WTC11 (cell line): Measurements from ENCODE around the gene CFAP221. TPM values are rescaled to one million over a fixed set of nuclear protein-coding genes. Genes with fewer than 3 reads are reported as not detected.

Source experiments
- ATAC-seq: fragments of 200-7000 bp; cut with Tn5 transposase; 2 replicates; pipeline ENCODE4 v1.10.0; 2021; ENCODE audit warnings: mild to moderate bottlenecking, moderate library complexity
- CTCF ChIA-PET: fragments of 300-600 bp; sonication (Branson Sonifier 250); formaldehyde crosslinking; loops from one replicate; lab custom pipeline; 2021; ENCODE audit warnings: antibody characterized with exemption; lab: Charles Lee
- POLR2A ChIA-PET: fragments of 350-600 bp; sonication (Branson Sonifier 250); formaldehyde crosslinking; loops from one replicate; lab custom pipeline; 2021; ENCODE audit warnings: antibody characterized with exemption; lab: Charles Lee
- DNase-seq: peaks from one replicate; pipeline ENCODE4 v3.0.0; 2021; ENCODE audit warnings: low spot score
- H3K27ac Mint-ChIP-seq: 2 replicates; pipeline ENCODE4 v1.8.0; 2021; ENCODE audit warnings: mixed read lengths
- H3K27me3 Mint-ChIP-seq: 2 replicates; pipeline ENCODE4 v1.8.0; 2021; ENCODE audit warnings: low read depth, mild to moderate bottlenecking, moderate library complexity, mixed read lengths
- H3K36me3 Mint-ChIP-seq: 2 replicates; pipeline ENCODE4 v1.8.0; 2021; ENCODE audit warnings: mixed read lengths
- H3K4me1 Mint-ChIP-seq: 2 replicates; pipeline ENCODE4 v1.8.0; 2022; ENCODE audit warnings: mixed read lengths
- H3K4me3 Mint-ChIP-seq: 2 replicates; pipeline ENCODE4 v1.8.0; 2021; ENCODE audit warnings: mild to moderate bottlenecking, moderate library complexity, mixed read lengths
- H3K9me3 Mint-ChIP-seq: 2 replicates; pipeline ENCODE4 v1.8.0; 2021; ENCODE audit warnings: mixed read lengths
- CDX4 ChIP-seq: fragments of 250-450 bp; sonication (Bioruptor Pico); IDR thresholded peaks from 2 replicates; pipeline ENCODE4 v1.9.0; 2021; ENCODE audit warnings: moderate library complexity, mild to moderate bottlenecking, inconsistent platforms, borderline replicate concordance
- ELF4 ChIP-seq: sonication (generic); formaldehyde crosslinking; IDR thresholded peaks from 2 replicates; pipeline ENCODE4 v1.8.1; 2022; ENCODE audit warnings: low read depth, mild to moderate bottlenecking, moderate library complexity, missing genetic modification reagents
- HMGA2 ChIP-seq: fragments of 250-450 bp; sonication (Bioruptor Pico); IDR thresholded peaks from 2 replicates; pipeline ENCODE4 v1.4.0; 2021; ENCODE audit warnings: mild to moderate bottlenecking, moderate library complexity
- JAZF1 ChIP-seq: fragments of 250-450 bp; sonication (Bioruptor Pico); IDR thresholded peaks from 2 replicates; pipeline ENCODE4 v1.9.0; 2021; ENCODE audit warnings: moderate library complexity, mild to moderate bottlenecking, inconsistent platforms
- KAT7 ChIP-seq: sonication (generic); formaldehyde crosslinking; IDR thresholded peaks from 2 replicates; pipeline ENCODE4 v1.8.1; 2023; ENCODE audit warnings: missing genetic modification reagents, mild to moderate bottlenecking, borderline replicate concordance
- MLX ChIP-seq: sonication (generic); formaldehyde crosslinking; IDR thresholded peaks from 2 replicates; pipeline ENCODE4 v1.8.1; 2023; ENCODE audit warnings: mild to moderate bottlenecking, missing genetic modification reagents, moderate library complexity
- MXD4 ChIP-seq: fragments of 250-450 bp; sonication (Bioruptor Pico); IDR thresholded peaks from 2 replicates; pipeline ENCODE4 v1.8.0; 2021; ENCODE audit warnings: mild to moderate bottlenecking, moderate library complexity, borderline replicate concordance
- NR2C2 ChIP-seq: sonication (generic); formaldehyde crosslinking; IDR thresholded peaks from 2 replicates; pipeline ENCODE4 v1.8.0; 2022; ENCODE audit warnings: mild to moderate bottlenecking, missing genetic modification reagents
- RORB ChIP-seq: fragments of 250-450 bp; sonication (Bioruptor Pico); IDR thresholded peaks from 2 replicates; pipeline ENCODE4 v1.9.0; 2021; ENCODE audit warnings: mild to moderate bottlenecking
- SMAD3 ChIP-seq: sonication (generic); formaldehyde crosslinking; IDR thresholded peaks from 2 replicates; pipeline ENCODE4 v1.8.0; 2022; ENCODE audit warnings: missing genetic modification reagents, mild to moderate bottlenecking, borderline replicate concordance
- SOX15 ChIP-seq: fragments of 250-450 bp; sonication (Bioruptor Pico); IDR thresholded peaks from 2 replicates; pipeline ENCODE4 v1.9.0; 2021; ENCODE audit warnings: mild to moderate bottlenecking
- TEAD4 ChIP-seq: sonication (generic); formaldehyde crosslinking; IDR thresholded peaks from 2 replicates; pipeline ENCODE4 v1.8.0; 2022; ENCODE audit warnings: mild to moderate bottlenecking, missing genetic modification reagents
- ZBTB43 ChIP-seq: sonication (generic); formaldehyde crosslinking; IDR thresholded peaks from 2 replicates; pipeline ENCODE4 v1.8.1; 2023; ENCODE audit warnings: mild to moderate bottlenecking, missing genetic modification reagents
- ZMAT4 ChIP-seq: fragments of 250-450 bp; sonication (Bioruptor Pico); IDR thresholded peaks from 2 replicates; pipeline ENCODE4 v1.9.0; 2021; ENCODE audit warnings: mild to moderate bottlenecking
- ZNF121 ChIP-seq: sonication (generic); formaldehyde crosslinking; IDR thresholded peaks from 2 replicates; pipeline ENCODE4 v1.8.0; 2023; ENCODE audit warnings: missing genetic modification reagents
- ZNF138 ChIP-seq: sonication (generic); formaldehyde crosslinking; conservative IDR thresholded peaks from 2 replicates; pipeline ENCODE4 v1.8.1; 2022; ENCODE audit warnings: mild to moderate bottlenecking, moderate library complexity, missing genetic modification reagents
- ZNF396 ChIP-seq: fragments of 250-450 bp; sonication (Bioruptor Pico); IDR thresholded peaks from 2 replicates; pipeline ENCODE4 v1.8.0; 2021; ENCODE audit warnings: mild to moderate bottlenecking, moderate library complexity, borderline replicate concordance
- total RNA-seq: library from RNA; stranded (reverse); gene quantifications from 3 replicates; pipeline ENCODE4 v1.2.3, GENCODE V29; 2021
- TF ChIP-seq, protein P1 (sequence below): sonication (generic); formaldehyde crosslinking; IDR thresholded peaks from 2 replicates; pipeline ENCODE4 v1.8.1; 2023; ENCODE audit warnings: mild to moderate bottlenecking, missing genetic modification reagents, borderline replicate concordance
- TF ChIP-seq, protein P2 (sequence below): fragments of 250-450 bp; sonication (Bioruptor Pico); conservative IDR thresholded peaks from 2 replicates; pipeline ENCODE4 v1.9.0; 2021; ENCODE audit warnings: mild to moderate bottlenecking
- TF ChIP-seq, protein P3 (sequence below): sonication (generic); formaldehyde crosslinking; IDR thresholded peaks from 2 replicates; pipeline ENCODE4 v1.8.0; 2022; ENCODE audit warnings: mild to moderate bottlenecking, missing genetic modification reagents
- TF ChIP-seq, protein P4 (sequence below): sonication (generic); formaldehyde crosslinking; IDR thresholded peaks from 2 replicates; pipeline ENCODE4 v1.8.0; 2022; ENCODE audit warnings: mild to moderate bottlenecking, missing genetic modification reagents
- TF ChIP-seq, protein P5 (sequence below): sonication (generic); formaldehyde crosslinking; IDR thresholded peaks from 2 replicates; pipeline ENCODE4 v1.8.1; 2022; ENCODE audit warnings: low read depth, missing genetic modification reagents, borderline replicate concordance

CFAP221 gene
- total RNA-seq, 1 experiment from 2014 or later, result 0.35 TPM

DNA sequence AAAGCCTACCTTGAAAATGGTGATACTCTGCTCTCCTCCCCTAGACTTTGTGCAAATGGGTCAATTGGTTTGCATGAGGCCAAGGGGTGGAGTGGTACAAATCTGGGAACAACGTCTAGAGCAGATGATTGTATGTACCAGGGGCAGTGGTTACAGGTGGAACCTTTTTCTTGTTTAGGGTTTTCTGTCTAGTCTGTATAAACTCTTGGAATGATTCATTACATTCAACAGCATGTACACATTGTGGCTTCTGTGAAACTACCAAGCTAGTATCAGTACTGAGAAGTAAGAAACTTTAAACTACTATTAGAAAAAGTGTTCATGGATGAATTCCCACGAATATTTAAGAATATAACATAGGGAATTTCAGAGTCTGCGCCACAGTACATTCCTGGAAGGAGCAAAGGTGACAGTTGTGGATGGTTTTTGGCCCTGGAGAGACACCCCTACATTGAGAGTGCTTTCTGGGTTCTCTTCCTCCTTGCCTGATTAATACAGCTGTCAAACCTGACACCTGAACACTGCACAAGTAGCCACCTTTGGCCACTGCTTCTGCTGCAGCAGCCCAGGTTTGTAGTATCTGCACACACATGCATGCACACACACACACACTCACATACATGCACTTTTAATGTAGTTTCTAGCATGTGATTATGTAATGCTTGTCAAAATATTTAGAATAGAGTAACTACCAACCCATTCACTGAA is 30.0 kb downstream of the CFAP221 start (continued):
- TF ChIP-seq ZBTB43 (CRISPR knock-in tag) (no peak), SMAD3 (CRISPR knock-in tag) (no peak), HMGA2 (CRISPR knock-in tag) (no peak), NR2C2 (CRISPR knock-in tag) (no peak), ZMAT4 (no peak), ELF4 (no peak), ZNF121 (no peak)
- TF ChIP-seq, protein P1, sequence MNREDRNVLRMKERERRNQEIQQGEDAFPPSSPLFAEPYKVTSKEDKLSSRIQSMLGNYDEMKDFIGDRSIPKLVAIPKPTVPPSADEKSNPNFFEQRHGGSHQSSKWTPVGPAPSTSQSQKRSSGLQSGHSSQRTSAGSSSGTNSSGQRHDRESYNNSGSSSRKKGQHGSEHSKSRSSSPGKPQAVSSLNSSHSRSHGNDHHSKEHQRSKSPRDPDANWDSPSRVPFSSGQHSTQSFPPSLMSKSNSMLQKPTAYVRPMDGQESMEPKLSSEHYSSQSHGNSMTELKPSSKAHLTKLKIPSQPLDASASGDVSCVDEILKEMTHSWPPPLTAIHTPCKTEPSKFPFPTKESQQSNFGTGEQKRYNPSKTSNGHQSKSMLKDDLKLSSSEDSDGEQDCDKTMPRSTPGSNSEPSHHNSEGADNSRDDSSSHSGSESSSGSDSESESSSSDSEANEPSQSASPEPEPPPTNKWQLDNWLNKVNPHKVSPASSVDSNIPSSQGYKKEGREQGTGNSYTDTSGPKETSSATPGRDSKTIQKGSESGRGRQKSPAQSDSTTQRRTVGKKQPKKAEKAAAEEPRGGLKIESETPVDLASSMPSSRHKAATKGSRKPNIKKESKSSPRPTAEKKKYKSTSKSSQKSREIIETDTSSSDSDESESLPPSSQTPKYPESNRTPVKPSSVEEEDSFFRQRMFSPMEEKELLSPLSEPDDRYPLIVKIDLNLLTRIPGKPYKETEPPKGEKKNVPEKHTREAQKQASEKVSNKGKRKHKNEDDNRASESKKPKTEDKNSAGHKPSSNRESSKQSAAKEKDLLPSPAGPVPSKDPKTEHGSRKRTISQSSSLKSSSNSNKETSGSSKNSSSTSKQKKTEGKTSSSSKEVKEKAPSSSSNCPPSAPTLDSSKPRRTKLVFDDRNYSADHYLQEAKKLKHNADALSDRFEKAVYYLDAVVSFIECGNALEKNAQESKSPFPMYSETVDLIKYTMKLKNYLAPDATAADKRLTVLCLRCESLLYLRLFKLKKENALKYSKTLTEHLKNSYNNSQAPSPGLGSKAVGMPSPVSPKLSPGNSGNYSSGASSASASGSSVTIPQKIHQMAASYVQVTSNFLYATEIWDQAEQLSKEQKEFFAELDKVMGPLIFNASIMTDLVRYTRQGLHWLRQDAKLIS (CRISPR knock-in tag), result no peak
- TF ChIP-seq, protein P2, sequence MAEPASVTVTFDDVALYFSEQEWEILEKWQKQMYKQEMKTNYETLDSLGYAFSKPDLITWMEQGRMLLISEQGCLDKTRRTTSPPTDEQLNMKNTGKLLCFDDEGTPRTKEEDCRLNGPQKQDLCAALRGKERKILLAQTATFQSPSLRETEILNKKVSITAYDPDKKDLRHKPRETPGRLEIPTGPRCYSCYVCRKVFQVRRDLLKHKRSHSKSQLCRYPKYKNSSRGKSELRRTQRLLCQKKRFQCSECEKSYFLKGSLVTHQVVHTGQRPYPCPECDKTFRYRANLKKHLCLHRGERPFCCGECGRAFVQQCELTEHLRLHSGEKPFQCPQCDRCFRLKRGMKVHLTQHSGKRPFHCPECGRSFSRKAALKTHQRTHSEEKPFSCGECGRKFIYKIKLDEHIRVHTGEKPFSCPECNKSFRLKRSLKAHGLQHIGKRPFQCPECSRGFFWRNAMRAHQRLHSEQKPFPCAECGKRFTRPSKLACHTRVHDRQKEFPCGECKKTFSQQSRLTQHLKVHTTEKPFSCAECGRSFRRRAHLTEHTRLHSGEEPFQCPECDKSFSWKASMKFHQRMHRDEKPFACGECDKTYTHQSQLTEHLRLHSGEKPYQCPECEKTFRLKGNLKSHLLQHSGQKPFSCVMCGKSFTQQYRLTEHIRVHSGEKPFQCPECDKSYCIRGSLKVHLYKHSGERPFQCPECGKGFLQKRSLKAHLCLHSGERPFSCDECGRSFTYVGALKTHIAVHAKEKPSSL (CRISPR knock-in tag), result no peak

DNA sequence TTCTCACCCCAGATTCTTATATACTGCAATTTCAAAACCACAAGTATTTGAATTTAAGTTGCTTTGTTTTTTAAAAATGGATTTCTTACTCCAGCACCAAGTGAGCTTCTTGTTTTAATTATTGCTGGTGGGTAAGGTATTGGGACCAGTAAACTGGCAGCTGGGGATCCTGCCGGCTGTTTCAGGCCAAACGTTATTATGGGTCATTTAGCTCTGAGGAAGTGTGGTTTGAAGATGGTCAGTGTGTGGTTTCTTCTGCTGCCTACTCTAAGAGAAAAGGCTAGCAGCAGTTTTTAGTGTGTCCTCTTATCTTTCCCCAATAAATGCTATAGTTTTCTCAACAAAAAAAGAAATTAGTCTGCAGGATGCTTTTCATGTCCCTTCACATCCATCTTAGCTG is 30.6 kb downstream of the CFAP221 start:
- Mint-ChIP-seq H3K4me3 (no peak overlapping the region), H3K4me1 (no peaks in the 10 kb centered on the region), H3K9me3 (peaks cover 6% of the 10 kb centered on the region), H3K27me3 (peaks cover 34% of the 10 kb centered on the region), H3K27ac (no peak overlapping the region), H3K36me3 (no peaks in the 10 kb centered on the region)
- ChIA-PET POLR2A (no interaction called here), CTCF (no interaction called here)
- DNase-seq (no peak), ATAC-seq (no peak)
- no peak for TF ChIP-seq CDX4 (CRISPR knock-in tag)
- TF ChIP-seq TEAD4, result no peak
- no peak for TF ChIP-seq MXD4 (CRISPR knock-in tag)
- TF ChIP-seq SOX15, result no peak
- TF ChIP-seq JAZF1 (CRISPR knock-in tag), result no peak
- TF ChIP-seq, protein P3, sequence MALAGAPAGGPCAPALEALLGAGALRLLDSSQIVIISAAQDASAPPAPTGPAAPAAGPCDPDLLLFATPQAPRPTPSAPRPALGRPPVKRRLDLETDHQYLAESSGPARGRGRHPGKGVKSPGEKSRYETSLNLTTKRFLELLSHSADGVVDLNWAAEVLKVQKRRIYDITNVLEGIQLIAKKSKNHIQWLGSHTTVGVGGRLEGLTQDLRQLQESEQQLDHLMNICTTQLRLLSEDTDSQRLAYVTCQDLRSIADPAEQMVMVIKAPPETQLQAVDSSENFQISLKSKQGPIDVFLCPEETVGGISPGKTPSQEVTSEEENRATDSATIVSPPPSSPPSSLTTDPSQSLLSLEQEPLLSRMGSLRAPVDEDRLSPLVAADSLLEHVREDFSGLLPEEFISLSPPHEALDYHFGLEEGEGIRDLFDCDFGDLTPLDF, result no peak
- TF ChIP-seq ZNF138 (CRISPR knock-in tag), result no peak
- TF ChIP-seq HMGA2 (CRISPR knock-in tag), result no peak
- TF ChIP-seq, protein P4, sequence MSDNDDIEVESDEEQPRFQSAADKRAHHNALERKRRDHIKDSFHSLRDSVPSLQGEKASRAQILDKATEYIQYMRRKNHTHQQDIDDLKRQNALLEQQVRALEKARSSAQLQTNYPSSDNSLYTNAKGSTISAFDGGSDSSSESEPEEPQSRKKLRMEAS (CRISPR knock-in tag), result no peak
- TF ChIP-seq, protein P5, sequence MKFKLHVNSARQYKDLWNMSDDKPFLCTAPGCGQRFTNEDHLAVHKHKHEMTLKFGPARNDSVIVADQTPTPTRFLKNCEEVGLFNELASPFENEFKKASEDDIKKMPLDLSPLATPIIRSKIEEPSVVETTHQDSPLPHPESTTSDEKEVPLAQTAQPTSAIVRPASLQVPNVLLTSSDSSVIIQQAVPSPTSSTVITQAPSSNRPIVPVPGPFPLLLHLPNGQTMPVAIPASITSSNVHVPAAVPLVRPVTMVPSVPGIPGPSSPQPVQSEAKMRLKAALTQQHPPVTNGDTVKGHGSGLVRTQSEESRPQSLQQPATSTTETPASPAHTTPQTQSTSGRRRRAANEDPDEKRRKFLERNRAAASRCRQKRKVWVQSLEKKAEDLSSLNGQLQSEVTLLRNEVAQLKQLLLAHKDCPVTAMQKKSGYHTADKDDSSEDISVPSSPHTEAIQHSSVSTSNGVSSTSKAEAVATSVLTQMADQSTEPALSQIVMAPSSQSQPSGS (CRISPR knock-in tag), result no peak
- TF ChIP-seq ZNF396 (CRISPR knock-in tag), result no peak
- TF ChIP-seq RORB, result no peak
- TF ChIP-seq MLX, result no peak
- no peak for TF ChIP-seq KAT7 (CRISPR knock-in tag)
